GM12864 (cell line): ENCODE results near the gene OPTC.

Source experiments
- DNase-seq: peaks from one replicate; pipeline ENCODE4 v3.0.0-alpha.2; 2011; ENCODE audit warnings: low read depth
- H3K4me3 ChIP-seq: 2 replicates; pipeline ENCODE4 v1.5.1; 2011; ENCODE audit warnings: mild to moderate bottlenecking, low read depth, low read length, control low read depth
- TF ChIP-seq, protein P1 (sequence below): IDR thresholded peaks from 2 replicates; pipeline ENCODE4 v1.5.1; 2011; ENCODE audit warnings: low read depth, mild to moderate bottlenecking, moderate library complexity, low read length, control low read depth, inconsistent platforms; ENCODE audit errors: missing control alignments

OPTC gene

DNA sequence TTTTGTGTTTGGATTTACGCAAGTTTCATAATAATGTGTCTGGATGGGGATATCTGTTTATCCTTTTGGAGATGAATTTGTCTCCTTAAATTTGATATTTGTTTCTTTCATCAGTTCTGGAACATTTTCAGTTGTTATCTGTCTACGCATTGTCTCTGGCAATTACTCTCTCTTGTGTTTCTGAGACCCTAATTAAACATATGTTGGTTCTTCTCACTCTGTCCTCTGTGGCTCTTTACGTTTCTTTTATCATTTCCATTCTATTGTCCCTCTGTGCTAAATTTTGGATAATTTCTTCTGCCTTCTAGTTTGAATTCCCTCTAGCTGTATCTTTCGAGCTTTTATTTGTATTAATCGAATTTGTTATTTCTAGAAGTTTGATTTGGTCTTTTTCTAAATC lies 35.9 kb upstream of the OPTC start:
- TF ChIP-seq, protein P1, sequence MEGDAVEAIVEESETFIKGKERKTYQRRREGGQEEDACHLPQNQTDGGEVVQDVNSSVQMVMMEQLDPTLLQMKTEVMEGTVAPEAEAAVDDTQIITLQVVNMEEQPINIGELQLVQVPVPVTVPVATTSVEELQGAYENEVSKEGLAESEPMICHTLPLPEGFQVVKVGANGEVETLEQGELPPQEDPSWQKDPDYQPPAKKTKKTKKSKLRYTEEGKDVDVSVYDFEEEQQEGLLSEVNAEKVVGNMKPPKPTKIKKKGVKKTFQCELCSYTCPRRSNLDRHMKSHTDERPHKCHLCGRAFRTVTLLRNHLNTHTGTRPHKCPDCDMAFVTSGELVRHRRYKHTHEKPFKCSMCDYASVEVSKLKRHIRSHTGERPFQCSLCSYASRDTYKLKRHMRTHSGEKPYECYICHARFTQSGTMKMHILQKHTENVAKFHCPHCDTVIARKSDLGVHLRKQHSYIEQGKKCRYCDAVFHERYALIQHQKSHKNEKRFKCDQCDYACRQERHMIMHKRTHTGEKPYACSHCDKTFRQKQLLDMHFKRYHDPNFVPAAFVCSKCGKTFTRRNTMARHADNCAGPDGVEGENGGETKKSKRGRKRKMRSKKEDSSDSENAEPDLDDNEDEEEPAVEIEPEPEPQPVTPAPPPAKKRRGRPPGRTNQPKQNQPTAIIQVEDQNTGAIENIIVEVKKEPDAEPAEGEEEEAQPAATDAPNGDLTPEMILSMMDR = no peak
- no peak for DNase-seq
- H3K4me3 ChIP-seq = no peak overlapping the region

DNA sequence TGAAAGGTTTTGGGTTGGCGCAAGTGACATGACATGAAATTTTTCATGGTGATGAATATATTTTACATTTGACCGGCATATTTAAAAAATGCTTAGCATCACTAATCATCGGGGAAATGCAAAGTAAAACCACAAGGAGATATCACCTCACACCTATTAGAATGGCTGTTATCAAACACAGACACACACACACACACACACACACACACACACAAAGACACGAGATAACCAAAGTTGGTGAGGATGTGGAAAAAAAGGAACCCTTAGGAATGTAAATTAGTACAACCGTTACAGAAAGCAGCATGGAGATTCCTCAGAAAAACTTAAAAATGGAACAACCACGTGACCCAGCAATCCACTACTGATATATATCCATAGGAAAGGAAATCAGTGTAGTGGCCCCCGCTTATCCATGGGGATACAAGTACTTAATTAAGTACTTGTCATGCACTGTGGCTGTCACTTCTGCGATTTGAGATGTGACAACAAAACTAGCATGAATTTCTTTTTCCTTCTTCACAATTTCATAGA lies 34.2 kb upstream of the OPTC start:
- TF ChIP-seq, protein P1 = no peak
- H3K4me3 ChIP-seq = no peak overlapping the region
- DNase-seq = no peak

DNA sequence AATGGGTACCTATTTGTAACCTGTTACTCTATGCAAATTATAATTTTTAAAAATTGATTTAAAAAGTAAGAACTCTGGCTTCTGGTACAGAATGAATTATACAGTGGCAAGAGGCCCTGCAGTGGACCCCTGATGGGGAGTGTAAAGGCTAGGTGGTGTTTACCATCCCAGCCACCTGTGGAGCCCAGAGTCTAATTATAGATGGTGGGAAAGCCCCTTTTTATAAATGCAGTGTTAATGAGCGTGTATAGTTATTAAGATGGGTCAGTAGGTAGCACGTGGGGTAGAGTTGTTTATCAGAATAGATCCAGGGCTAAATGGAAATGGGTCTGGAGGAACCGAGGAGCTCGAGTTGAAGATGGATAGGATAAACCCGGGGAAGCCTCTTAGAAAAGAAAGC lies 32.2 kb upstream of the OPTC start:
- H3K4me3 ChIP-seq = no peak overlapping the region
- TF ChIP-seq, protein P1 = no peak
- DNase-seq = no peak

DNA sequence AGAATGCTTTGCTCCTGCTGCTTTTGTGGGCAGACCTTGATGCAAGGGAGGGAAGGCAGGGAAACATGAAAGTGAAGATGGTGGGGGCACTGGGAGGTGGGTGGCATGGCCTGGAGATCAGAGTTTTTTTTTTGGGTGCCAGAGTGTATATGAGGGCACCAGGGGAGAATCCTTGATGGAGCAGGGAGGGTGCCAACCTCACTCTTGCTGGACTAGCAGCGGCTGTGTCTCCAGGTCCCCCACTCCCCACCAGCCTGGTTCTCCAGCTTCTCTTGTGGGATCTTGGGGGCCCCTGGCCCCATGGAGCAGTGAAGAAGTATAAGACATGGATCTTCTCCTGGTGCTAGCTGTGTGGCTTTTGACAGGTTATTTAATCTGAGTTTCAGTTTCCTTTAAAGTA lies 31.8 kb upstream of the OPTC start:
- H3K4me3 ChIP-seq = no peak overlapping the region
- TF ChIP-seq, protein P1 = no peak
- no peak for DNase-seq

DNA sequence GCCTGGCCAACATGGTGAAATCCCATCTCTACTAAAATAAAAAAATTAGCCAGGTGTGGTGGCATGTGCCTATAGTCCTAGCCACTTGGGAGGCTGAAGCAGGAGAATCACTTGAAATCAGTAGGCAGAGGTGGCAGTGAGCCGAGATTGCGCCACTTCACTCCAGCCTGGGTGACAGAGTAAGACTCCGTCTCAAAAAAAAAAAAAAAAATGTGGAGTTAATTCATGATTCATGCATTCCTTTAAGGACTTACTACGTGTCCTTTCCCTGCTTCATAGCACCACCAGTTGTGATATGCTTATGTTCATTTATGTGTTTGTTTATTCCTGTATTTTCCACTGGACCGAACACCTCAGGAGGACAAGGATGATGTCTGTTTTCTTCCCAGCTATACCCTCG lies 31.1 kb upstream of the OPTC start:
- TF ChIP-seq, protein P1 = no peak

DNA sequence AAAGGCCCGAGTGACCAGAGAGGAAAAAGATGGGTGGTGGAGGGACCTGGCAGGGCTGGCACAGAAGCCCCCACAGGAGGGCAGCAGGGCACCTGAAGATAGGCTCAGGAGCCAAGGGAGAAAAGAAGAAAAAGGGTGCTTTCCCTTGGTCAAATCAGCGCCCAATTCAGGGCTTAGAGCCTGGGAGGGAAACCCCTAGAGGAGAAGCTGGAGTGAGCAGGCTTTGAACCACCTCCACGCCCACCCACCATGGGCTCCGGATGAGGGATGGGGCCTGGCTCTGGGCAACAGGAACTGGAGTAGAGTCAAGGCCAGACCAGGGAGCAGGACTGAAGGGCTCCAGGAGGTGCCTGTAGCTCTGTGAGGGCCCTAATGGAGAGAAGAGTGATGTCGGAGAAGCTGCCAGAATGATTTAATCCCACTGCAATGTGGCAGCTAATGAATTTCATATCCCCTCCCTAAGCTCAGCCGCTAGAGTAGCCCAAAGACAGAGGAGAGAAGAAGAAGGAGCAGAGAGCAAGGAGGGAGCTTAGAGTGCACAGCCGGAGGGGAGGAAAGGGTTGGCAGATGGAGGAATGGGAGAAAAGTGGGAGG lies 30.4 kb upstream of the OPTC start:
- TF ChIP-seq, protein P1 = no peak
- no peak for DNase-seq
- no peak overlapping the region for H3K4me3 ChIP-seq

More for the DNA sequence above, 31.1 kb upstream of the OPTC start:
- H3K4me3 ChIP-seq = no peak overlapping the region
- no peak for DNase-seq

DNA sequence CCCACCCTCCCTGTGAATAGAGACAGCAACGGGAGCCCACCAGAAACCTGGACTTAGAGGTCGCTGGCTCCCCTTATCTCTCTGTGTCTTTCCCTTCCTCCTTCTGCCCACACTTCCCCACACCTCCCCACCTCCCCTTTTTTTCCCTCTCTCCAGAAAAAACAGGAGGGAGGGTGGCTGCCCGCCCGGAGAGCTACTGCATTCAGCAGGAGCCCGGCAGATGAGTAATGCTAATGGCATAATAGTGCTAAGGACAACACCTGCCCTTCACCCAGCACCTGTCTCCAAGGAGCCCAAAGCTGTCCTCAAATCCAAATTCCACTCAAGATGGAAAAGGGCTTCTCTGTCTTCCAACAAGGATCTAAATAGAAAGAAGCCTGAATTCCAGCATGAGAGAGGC lies 29.7 kb upstream of the OPTC start:
- TF ChIP-seq, protein P1 = no peak
- H3K4me3 ChIP-seq = no peak overlapping the region
- no peak for DNase-seq
